Chondrocyte (in vitro differentiated cells): ENCODE results near the gene TMEM203. TPM values are rescaled to one million over a fixed set of nuclear protein-coding genes. Genes with fewer than 3 reads are reported as not detected.

ENCODE experiments used
- DNase-seq: peaks from one replicate; pipeline ENCODE4 v3.0.0; 2021; ENCODE audit warnings: mixed read lengths, low spot score
- H3K27ac Mint-ChIP-seq: one replicate; pipeline ENCODE4 v1.8.0; 2021; ENCODE audit warnings: mild to moderate bottlenecking, moderate library complexity, mixed read lengths; ENCODE audit not compliant: unreplicated experiment
- H3K27me3 Mint-ChIP-seq: 2 replicates; pipeline ENCODE4 v1.8.0; 2021; ENCODE audit warnings: low read depth, mixed read lengths
- H3K36me3 Mint-ChIP-seq: 2 replicates; pipeline ENCODE4 v1.8.0; 2021; ENCODE audit warnings: low read depth, mixed read lengths
- H3K4me1 Mint-ChIP-seq: 2 replicates; pipeline ENCODE4 v1.8.0; 2021; ENCODE audit warnings: low read depth, mild to moderate bottlenecking, mixed read lengths
- H3K4me3 Mint-ChIP-seq: one replicate; pipeline ENCODE4 v1.8.0; 2021; ENCODE audit warnings: mild to moderate bottlenecking, moderate library complexity, mixed read lengths; ENCODE audit not compliant: unreplicated experiment
- H3K9me3 Mint-ChIP-seq: 2 replicates; pipeline ENCODE4 v1.8.0; 2021; ENCODE audit warnings: low read depth, mixed read lengths
- CTCF ChIP-seq: fragments of 200-600 bp; sonication (generic); IDR thresholded peaks from 2 replicates; pipeline ENCODE4 v1.5.0; 2021; ENCODE audit warnings: antibody characterized with exemption, mild to moderate bottlenecking, moderate library complexity
- total RNA-seq: library from RNA; stranded (reverse); gene quantifications from 3 replicates; pipeline ENCODE4 v1.2.1, GENCODE V29; 2021

Gene TMEM203
- total RNA-seq, 1 donor from 2014 or later, result 34.9 TPM

GRCh38 chr9:137237759-137238726 lies 32.6 kb upstream of the TMEM203 start:
- no peak for DNase-seq
- no peak overlapping the region for H3K4me3 Mint-ChIP-seq
- H3K27ac Mint-ChIP-seq, result no peak overlapping the region
- no peaks in the 10 kb centered on the region for H3K9me3 Mint-ChIP-seq
- H3K36me3 Mint-ChIP-seq, result peaks cover 9% of the 10 kb centered on the region
- no peak for TF ChIP-seq CTCF
- peaks cover 21% of the 10 kb centered on the region for H3K4me1 Mint-ChIP-seq
- H3K27me3 Mint-ChIP-seq, result no peaks in the 10 kb centered on the region

GRCh38 chr9:137236936-137237421 lies 31.5 kb upstream of the TMEM203 start:
- no peaks in the 10 kb centered on the region for H3K9me3 Mint-ChIP-seq
- no peak for DNase-seq
- no peak overlapping the region for H3K4me3 Mint-ChIP-seq
- peak; percentile 43 for TF ChIP-seq CTCF
- no peaks in the 10 kb centered on the region for H3K27me3 Mint-ChIP-seq
- H3K27ac Mint-ChIP-seq, result no peak overlapping the region
- no peaks in the 10 kb centered on the region for H3K36me3 Mint-ChIP-seq
- peaks cover 11% of the 10 kb centered on the region for H3K4me1 Mint-ChIP-seq

- Mint-ChIP-seq H3K4me1 (peaks cover 11% of the 10 kb centered on the region), H3K27ac (no peak overlapping the region), H3K36me3 (no peaks in the 10 kb centered on the region), H3K9me3 (no peaks in the 10 kb centered on the region), H3K4me3 (no peak overlapping the region), H3K27me3 (no peaks in the 10 kb centered on the region)
- no peak for DNase-seq
- peak; percentile 99 for TF ChIP-seq CTCF
These were observed 30.9 kb upstream of the TMEM203 start for GRCh38 chr9:137236238-137236935.

GRCh38 chr9:137235424-137236237 lies 30.2 kb upstream of the TMEM203 start:
- peaks cover 11% of the 10 kb centered on the region for H3K4me1 Mint-ChIP-seq
- TF ChIP-seq CTCF, result no peak
- no peak overlapping the region for H3K27ac Mint-ChIP-seq
- H3K9me3 Mint-ChIP-seq, result no peaks in the 10 kb centered on the region
- no peak overlapping the region for H3K4me3 Mint-ChIP-seq
- DNase-seq, result no peak
- no peaks in the 10 kb centered on the region for H3K27me3 Mint-ChIP-seq
- no peaks in the 10 kb centered on the region for H3K36me3 Mint-ChIP-seq
